SHP77 (cell line): ENCODE results near the gene UBE3A.

Experiments
- DNase-seq, 2 experiments: peaks; one replicate each; lab custom pipeline; 2025; lab: John Stamatoyannopoulos, UW

Gene UBE3A

DNA sequence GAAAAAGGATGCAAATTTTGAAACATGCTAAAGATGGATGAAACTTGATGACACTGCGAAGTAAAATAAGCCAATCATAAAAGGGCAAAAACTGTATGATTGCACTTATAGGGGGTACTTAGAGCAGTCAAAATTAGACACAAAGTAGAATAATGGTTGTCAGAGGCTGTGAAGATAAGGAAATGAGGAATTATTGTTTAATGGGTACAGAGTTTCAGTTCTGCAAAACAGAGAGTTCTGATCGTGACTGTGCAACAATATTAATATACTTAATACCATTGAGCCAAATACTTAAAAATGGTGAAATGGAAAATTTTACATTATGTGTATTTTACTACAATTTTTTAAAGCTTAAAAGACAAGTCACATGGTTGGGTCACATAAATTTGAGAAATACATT, 35.1 kb downstream of the UBE3A start:
- no peak for DNase-seq

GRCh38 chr15:25402342-25402741, 36.5 kb downstream of the UBE3A start:
- no peak for DNase-seq

DNA sequence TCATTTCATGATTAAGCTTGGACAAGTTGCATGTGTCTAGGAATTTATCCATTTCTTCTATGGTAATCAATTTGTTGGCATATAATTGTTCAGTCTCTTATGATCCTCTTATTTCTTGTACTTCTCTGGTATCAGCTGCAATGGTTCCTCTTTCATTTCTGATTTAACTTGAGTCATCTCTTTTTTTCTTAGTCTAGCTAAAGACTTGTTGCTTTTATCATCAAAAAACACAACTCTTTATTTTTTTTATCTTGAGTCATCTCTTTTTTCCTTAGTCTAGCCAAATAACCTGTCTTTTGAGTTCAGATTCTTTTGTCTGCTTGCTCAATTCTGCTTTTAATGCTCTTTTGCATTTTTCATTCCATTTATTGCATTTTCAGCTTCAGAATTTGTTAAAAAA, 37.3 kb downstream of the UBE3A start:
- no peak for DNase-seq

DNA sequence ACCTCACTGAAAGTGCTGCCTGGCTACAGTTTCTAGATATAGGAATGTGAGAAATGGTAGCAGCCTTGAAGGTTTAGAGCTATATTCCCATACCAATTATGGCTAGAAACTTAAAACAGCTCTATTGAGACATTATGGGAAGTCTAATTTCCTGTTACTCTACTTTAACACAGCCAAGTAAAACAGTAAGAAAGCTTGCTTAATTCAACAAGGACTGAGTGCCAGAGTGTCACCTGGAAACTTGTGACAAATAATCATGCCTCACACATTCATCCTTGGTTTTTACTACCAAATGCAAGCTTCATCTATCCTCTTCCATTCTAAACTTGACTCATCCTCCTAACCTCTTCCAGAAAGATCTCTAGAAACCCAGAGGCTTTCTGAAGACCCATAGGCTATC, 41.7 kb downstream of the UBE3A start:
- no peak for DNase-seq

DNA sequence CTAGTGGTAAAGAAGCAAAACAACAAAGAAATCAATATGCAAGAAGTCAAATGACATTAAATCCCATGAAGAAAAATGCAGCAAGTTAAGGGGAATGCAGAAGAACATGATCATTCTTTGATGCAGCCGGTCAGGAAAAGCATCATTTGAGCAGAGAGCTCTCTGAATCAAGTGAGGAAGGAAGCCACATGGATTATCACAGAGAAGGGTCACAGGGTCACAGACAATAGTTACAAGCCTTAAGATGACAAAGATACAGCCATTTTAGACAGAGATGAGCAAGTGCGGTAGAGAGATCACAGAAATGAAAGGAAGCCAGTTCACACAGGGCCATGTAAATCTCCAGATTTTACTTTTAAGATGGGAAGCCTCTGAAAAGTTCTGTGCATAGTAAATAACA, 43.9 kb downstream of the UBE3A start:
- DNase-seq = no peak

- DNase-seq = no peak
Measured at GRCh38 chr15:25392806-25393205, 46.0 kb downstream of the UBE3A start.

DNA sequence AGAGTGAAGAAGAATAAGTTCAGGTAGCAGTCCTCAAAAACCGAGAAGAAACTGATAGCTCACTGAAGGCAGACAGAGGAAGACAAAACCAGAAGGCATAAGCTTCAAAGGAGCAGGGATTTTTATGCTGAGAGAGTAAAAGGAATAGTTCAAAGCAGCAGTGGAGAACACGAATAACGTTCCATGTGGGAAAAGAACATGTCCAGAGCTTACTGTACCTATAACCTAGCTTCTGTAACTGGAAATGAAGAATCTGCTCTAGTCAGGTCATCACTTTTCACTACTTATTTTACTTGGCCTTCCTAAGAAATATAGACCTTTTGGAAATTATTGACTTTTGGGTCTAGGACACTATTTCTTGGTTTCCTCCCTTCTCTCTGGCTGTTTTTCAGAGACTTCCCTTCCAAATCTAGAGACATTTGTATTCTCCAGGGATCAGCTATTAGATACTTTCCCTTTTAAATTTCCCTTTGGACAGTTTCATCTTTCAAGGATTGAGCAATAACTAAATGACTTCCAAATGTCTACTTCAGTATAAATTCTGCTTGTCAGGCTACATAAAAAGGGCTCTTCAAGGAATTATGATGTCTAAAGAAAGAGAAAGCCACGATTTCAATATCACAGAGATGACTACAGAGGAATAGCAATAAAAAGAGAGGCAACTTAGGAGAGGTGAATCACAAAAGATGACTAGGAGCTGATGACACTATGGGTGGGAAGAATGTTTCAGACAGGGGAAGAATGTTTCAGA, 46.7 kb downstream of the UBE3A start:
- DNase-seq = no peak

DNA sequence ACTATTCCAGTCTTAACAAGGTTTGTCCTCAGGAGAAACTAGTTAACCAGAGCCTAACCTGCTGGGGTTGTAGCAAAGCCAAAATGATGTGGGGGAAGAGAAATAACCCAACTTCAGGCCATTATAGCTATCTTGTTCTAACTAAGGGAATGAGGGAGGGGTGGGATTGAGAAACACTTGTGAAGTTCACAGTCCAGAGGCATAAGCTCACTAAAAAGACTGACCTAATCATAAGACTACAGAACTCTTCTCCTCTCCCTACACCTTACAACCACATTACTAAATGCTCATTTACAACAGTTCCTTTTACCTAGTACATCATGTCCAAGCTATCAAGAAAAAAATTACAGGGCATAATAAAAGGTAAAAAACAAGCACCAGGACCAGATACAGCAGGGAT, 52.8 kb downstream of the UBE3A start:
- DNase-seq = no peak

DNA sequence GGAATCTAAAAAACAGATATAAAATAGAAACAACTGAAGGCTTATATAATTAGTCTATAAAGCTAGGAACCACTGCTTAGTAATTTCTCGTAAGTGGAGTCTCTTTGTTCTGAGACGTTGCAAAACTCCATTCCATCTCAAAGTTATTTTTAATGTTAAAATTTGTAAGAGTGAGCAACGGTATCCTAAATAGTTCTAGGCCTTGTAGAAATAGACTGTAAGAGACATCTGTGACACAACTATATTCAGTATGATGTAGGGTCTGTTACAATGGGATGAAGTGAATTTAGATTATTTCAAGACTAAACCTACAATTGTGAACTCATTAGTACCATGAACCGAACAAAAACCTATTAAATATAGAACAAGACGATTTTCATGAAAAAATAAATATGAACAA, 57.2 kb downstream of the UBE3A start:
- no peak for DNase-seq

- DNase-seq = no peak
Measured at GRCh38 chr15:25378501-25378901, 60.3 kb downstream of the UBE3A start.

DNA sequence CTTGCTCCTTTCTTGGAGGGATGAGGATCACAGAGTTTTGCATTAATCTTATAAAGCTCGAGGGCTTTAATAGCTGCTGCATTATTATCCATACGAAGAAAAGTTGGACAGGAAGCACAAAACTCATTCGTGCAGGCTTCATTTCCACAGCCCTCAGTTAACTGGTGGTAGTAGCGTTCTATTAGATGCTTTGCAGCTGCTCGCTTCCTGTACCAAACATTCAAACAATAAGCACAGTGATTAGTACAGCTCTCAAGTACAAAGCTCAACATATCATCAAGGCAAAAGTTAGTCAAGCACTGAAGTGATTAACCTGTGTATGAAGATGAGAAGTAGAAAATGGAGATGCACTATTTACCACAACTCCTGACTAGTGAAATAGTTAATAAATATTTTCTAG, 63.3 kb downstream of the UBE3A start:
- no peak for DNase-seq

DNA sequence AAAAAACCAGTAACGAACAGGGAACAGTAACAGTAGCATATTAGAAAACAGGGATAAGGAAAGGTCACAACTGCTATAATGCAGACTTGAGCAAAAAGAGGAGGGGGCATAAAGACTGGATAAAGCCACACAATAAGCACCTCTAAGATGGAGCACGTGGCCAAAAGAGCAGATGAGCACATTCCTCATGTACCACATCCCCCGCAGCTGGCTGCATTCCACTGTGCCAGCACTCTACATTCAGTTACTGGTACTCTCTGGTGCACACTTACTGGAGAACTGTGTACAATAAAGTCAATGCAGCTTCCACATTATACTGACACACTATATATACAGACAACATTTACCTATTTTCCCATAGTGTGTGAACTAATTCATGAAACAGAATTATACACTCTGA, 64.7 kb downstream of the UBE3A start:
- DNase-seq = no peak

DNA sequence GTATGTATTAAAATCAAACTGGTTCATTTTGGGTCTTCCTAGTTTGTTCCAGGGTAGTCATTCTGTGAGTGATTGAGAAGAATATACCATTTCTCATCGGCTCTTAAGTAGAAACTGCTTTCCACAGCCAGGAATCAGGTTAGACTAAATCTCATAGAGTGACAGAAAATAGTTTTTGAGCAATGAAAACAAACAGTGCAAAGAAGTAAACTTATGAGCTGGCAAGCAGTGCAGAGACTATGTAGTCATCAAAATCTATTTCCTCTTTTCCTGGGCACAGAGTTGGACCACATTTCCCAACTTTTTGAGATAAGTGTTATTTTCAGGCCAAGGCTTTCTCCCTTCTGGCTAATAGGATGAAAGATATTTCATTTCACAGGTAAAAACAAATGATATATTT, 66.5 kb downstream of the UBE3A start:
- no peak for DNase-seq

- DNase-seq = no peak
Measured at GRCh38 chr15:25368850-25369249, 70.0 kb downstream of the UBE3A start.

DNA sequence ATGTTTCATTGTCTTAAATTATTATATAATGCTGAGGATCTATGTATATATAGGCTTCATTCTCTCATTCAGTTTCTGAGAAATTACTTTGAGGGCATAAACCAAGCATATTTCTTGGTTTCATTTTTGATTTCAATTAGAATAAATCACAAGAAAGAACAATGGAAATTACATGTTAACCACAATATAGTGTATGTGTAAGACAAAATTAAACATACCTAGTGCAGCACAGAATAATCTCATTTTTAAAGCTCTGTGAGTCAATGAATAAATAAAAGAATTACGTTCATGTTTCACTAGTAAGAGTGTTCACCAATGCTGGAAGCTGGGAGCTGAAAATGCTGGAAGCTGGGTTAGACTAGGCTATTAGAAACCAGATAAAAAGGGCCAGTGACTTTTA, 72.8 kb downstream of the UBE3A start:
- no peak for DNase-seq

GRCh38 chr15:25362545-25362944, 76.3 kb downstream of the UBE3A start:
- DNase-seq = no peak

GRCh38 chr15:25347707-25348106, 91.1 kb downstream of the UBE3A start:
- DNase-seq = no peak

GRCh38 chr15:25346371-25346770, 92.5 kb downstream of the UBE3A start:
- no peak for DNase-seq

- DNase-seq = no peak
Measured at GRCh38 chr15:25345943-25346342, 92.9 kb downstream of the UBE3A start.

- DNase-seq = no peak
Measured at GRCh38 chr15:25342629-25343028, 96.2 kb downstream of the UBE3A start.

GRCh38 chr15:25339431-25339830, 99.4 kb downstream of the UBE3A start:
- DNase-seq = no peak

- no peak for DNase-seq
Measured at GRCh38 chr15:25335279-25335678, 103.5 kb downstream of the UBE3A start.

GRCh38 chr15:25333049-25333448, 105.8 kb downstream of the UBE3A start:
- DNase-seq = no peak

- DNase-seq = no peak
Measured at GRCh38 chr15:25332306-25332705, 106.5 kb downstream of the UBE3A start.

DNA sequence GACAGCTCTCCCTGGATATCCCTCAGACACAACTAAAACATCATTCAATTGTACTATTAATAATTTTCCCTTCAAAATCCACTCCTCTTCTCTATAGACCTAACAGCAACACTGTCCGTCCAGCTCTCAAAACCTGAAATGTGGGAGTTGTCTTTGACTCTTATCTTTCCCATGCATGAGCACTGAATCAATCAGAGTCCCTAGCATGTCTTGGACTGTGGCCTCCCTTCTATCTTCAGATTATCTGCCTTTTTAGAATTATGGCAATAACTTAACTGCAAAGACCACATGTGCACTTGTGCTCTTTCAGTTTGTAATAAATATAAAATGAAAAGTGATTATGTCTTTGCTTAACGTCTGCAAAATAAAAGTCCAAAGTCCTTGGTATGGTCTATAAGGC, 107.0 kb downstream of the UBE3A start:
- DNase-seq = no peak
